ENCODE data around the gene LGR6. TPM values are rescaled to one million over a fixed set of nuclear protein-coding genes. Genes with fewer than 3 reads are reported as not detected.

The LGR6 gene
- total RNA-seq, 2 donors from 2014 or later, result 76.6 to 99.0 TPM

- Histone ChIP-seq H3K9me3 (no peaks in the 10 kb centered on the region), H3K27me3 (replicated peaks; ENCODE audit: insufficient read depth) (no peaks in the 10 kb centered on the region), H3K4me1 (ENCODE audit: control insufficient read depth in 1 of 2, low read depth in 2 of 2) (peaks cover 3 to 7% of the 10 kb centered on the region in 2 donors), H3K27ac (no peak overlapping the region), H3K4me3 (no peak overlapping the region), H3K36me3 (no peaks in the 10 kb centered on the region)
- DNase-seq (ENCODE audit: low spot score) (no peak), ATAC-seq (ENCODE audit: insufficient number of reproducible peaks, low FRiP score, low read depth) (no peak)
- TF ChIP-seq CTCF (IDR thresholded peaks at IDR 0.05), result no peak
Measured at GRCh38 chr1:202155478-202156021, 38.0 kb upstream of the LGR6 start.

- no peak for TF ChIP-seq CTCF (IDR thresholded peaks at IDR 0.05)
- Histone ChIP-seq H3K4me1 (ENCODE audit: control insufficient read depth in 1 of 2, low read depth in 2 of 2) (peaks cover 3 to 7% of the 10 kb centered on the region in 2 donors), H3K27ac (no peak overlapping the region), H3K27me3 (replicated peaks; ENCODE audit: insufficient read depth) (no peaks in the 10 kb centered on the region), H3K9me3 (no peaks in the 10 kb centered on the region), H3K36me3 (no peaks in the 10 kb centered on the region), H3K4me3 (no peak overlapping the region)
- DNase-seq (ENCODE audit: low spot score) (no peak), ATAC-seq (ENCODE audit: insufficient number of reproducible peaks, low FRiP score, low read depth) (no peak)
Measured at GRCh38 chr1:202156590-202156989, 37.0 kb upstream of the LGR6 start.

- peaks cover 3 to 7% of the 10 kb centered on the region in 2 donors for H3K4me1 ChIP-seq (ENCODE audit: control insufficient read depth in 1 of 2, low read depth in 2 of 2)
- H3K4me3 ChIP-seq, result no peak overlapping the region
- no peak for ATAC-seq (ENCODE audit: insufficient number of reproducible peaks, low FRiP score, low read depth)
- H3K27me3 ChIP-seq (replicated peaks; ENCODE audit: insufficient read depth), result no peaks in the 10 kb centered on the region
- no peaks in the 10 kb centered on the region for H3K9me3 ChIP-seq
- H3K27ac ChIP-seq, result no peak overlapping the region
- no peaks in the 10 kb centered on the region for H3K36me3 ChIP-seq
- TF ChIP-seq CTCF (IDR thresholded peaks at IDR 0.05), result no peak
- DNase-seq (ENCODE audit: low spot score), result no peak
Measured at GRCh38 chr1:202157945-202158344, 35.7 kb upstream of the LGR6 start.

- H3K4me3 ChIP-seq, result peak overlapping the region; percentile 50
- no peaks in the 10 kb centered on the region for H3K9me3 ChIP-seq
- TF ChIP-seq CTCF (IDR thresholded peaks at IDR 0.05), result no peak
- H3K27ac ChIP-seq, result no peak overlapping the region
- DNase-seq (ENCODE audit: low spot score) (no peak), ATAC-seq (ENCODE audit: insufficient number of reproducible peaks, low FRiP score, low read depth) (no peak)
- H3K4me1 ChIP-seq (ENCODE audit: control insufficient read depth in 1 of 2, low read depth in 2 of 2), result peaks cover 3 to 7% of the 10 kb centered on the region in 2 donors
- H3K27me3 ChIP-seq (replicated peaks; ENCODE audit: insufficient read depth), result no peaks in the 10 kb centered on the region
- no peaks in the 10 kb centered on the region for H3K36me3 ChIP-seq
Measured at GRCh38 chr1:202158810-202159533, 34.6 kb upstream of the LGR6 start.

- Histone ChIP-seq H3K27ac (no peak overlapping the region), H3K9me3 (no peaks in the 10 kb centered on the region), H3K27me3 (replicated peaks; ENCODE audit: insufficient read depth) (no peaks in the 10 kb centered on the region), H3K36me3 (no peaks in the 10 kb centered on the region), H3K4me1 (ENCODE audit: control insufficient read depth in 1 of 2, low read depth in 2 of 2) (peaks cover 3 to 7% of the 10 kb centered on the region in 2 donors), H3K4me3 (peak overlapping the region; percentile 50)
- no peak for TF ChIP-seq CTCF (IDR thresholded peaks at IDR 0.05)
- DNase-seq (ENCODE audit: low spot score) (no peak), ATAC-seq (ENCODE audit: insufficient number of reproducible peaks, low FRiP score, low read depth) (no peak)
Measured at GRCh38 chr1:202159534-202160371, 33.8 kb upstream of the LGR6 start.

Data from thoracic aorta (tissue), 2 donors.